Measurements from ENCODE around the gene RPUSD2. TPM values are rescaled to one million over a fixed set of nuclear protein-coding genes. Genes with fewer than 3 reads are reported as not detected.

Gene RPUSD2
- total RNA-seq, 1 experiment from 2014 or later = 17.5 TPM

GRCh38 chr15:40598672-40599071, 29.6 kb downstream of the RPUSD2 start:
- BruUV-seq (replicated peaks) = no TSS peak
- peaks cover 3% of the 10 kb centered on the region; the same call in 1 of the 2 replicates for H3K36me3 ChIP-seq (ENCODE audit: control insufficient read depth, insufficient read depth, low read length)
- no peak for TF ChIP-seq POLR2AphosphoS5 (IDR thresholded peaks at IDR 0.05; ENCODE audit: low read depth, low read length)
- TF ChIP-seq SIN3A (IDR thresholded peaks at IDR 0.05; ENCODE audit: borderline replicate concordance, insufficient read depth, low read depth, low read length) = no peak
- no peak for TF ChIP-seq TCF7L2 (IDR thresholded peaks at IDR 0.05; ENCODE audit: low read depth, low read length)
- TF ChIP-seq REST (IDR thresholded peaks at IDR 0.05; ENCODE audit: insufficient read depth in 1 of 2, low read depth in 2 of 2, low read length in 1 of 2) = no peak
- TF ChIP-seq CTCF (IDR thresholded peaks at IDR 0.05) = no peak
- in situ Hi-C loops (cut with HindIII; ENCODE audit: low pct_unique_long_range_greater_than_20kb, low sequenced_read_pairs) (no loop called here), intact Hi-C loops (cut with micrococcal nuclease; ENCODE audit: unreplicated experiment) (no loop called here)
- peaks cover 13% of the 10 kb centered on the region; the same call in 1 of the 2 replicates for H3K4me1 ChIP-seq (ENCODE audit: control insufficient read depth, insufficient read depth, low read length)
- ATAC-seq (no peak), DNase-seq (ENCODE audit: low read depth, low spot score) (no peak)
- H3K4me3 ChIP-seq (ENCODE audit: low read depth in 2 of 2, low read length in 2 of 2) = no peak overlapping the region
- CTCF ChIA-PET = interaction anchor here (1.0 kb wide), 1 partner anchor 29 kb away, joined by 3 read pairs; the partner anchor contains the start of gene RPUSD2
- H3K27me3 ChIP-seq (ENCODE audit: control insufficient read depth, insufficient read depth, low read length) = no peaks in the 10 kb centered on the region
- POLR2A ChIA-PET = interaction anchor here (0.6 to 0.8 kb wide), 2 partner anchors 26 to 143 kb away, joined by 3 to 6 read pairs; no protein-coding TSS in a partner anchor
- no peak overlapping the region for H3K27ac ChIP-seq (ENCODE audit: low read length)
- H3K9me3 ChIP-seq (ENCODE audit: control insufficient read depth, insufficient read depth, low read depth, low read length) = no peaks in the 10 kb centered on the region

- ChIA-PET CTCF (interaction anchor here (0.6 to 0.8 kb wide), 2 partner anchors 10 to 78 kb away, joined by 3 to 9 read pairs; no protein-coding TSS in a partner anchor), POLR2A (no interaction called here)
- TF ChIP-seq REST (IDR thresholded peaks at IDR 0.05; ENCODE audit: insufficient read depth in 1 of 2, low read depth in 2 of 2, low read length in 1 of 2) (no peak), CTCF (IDR thresholded peaks at IDR 0.05) (no peak), POLR2AphosphoS5 (IDR thresholded peaks at IDR 0.05; ENCODE audit: low read depth, low read length) (no peak), TCF7L2 (IDR thresholded peaks at IDR 0.05; ENCODE audit: low read depth, low read length) (no peak), SIN3A (IDR thresholded peaks at IDR 0.05; ENCODE audit: borderline replicate concordance, insufficient read depth, low read depth, low read length) (no peak)
- no peaks in the 10 kb centered on the region for H3K27me3 ChIP-seq (ENCODE audit: control insufficient read depth, insufficient read depth, low read length)
- intact Hi-C loops (cut with micrococcal nuclease; ENCODE audit: unreplicated experiment) = no loop called here
- DNase-seq (ENCODE audit: low read depth, low spot score) (no peak), ATAC-seq (no peak)
- H3K9me3 ChIP-seq (ENCODE audit: control insufficient read depth, insufficient read depth, low read depth, low read length) = no peaks in the 10 kb centered on the region
- H3K27ac ChIP-seq (ENCODE audit: low read length) = no peak overlapping the region; the same call in 1 of the 2 replicates
- no peak overlapping the region for H3K4me3 ChIP-seq (ENCODE audit: low read depth in 2 of 2, low read length in 2 of 2)
- peaks cover 8% of the 10 kb centered on the region; the same call in 1 of the 2 replicates for H3K4me1 ChIP-seq (ENCODE audit: control insufficient read depth, insufficient read depth, low read length)
- no peaks in the 10 kb centered on the region for H3K36me3 ChIP-seq (ENCODE audit: control insufficient read depth, insufficient read depth, low read length)
- no TSS peak for BruUV-seq (replicated peaks)
- in situ Hi-C loops (cut with HindIII; ENCODE audit: low pct_unique_long_range_greater_than_20kb, low sequenced_read_pairs) = no loop called here
These were observed 31.9 kb downstream of the RPUSD2 start for GRCh38 chr15:40600956-40601355.
